ENCODE data around the gene ACSS1.

The ACSS1 gene

GRCh38 chr20:25081730-25082497 is 24.0 kb upstream of the ACSS1 start, which contains the start of gene VSX1:
Gene VSX1, minus strand, starts transcription at chr20:25082141. Its CDS starts 45 bp downstream, at chr20:25082096.
- DNase-seq = no peak
- no peaks in the 10 kb centered on the region for H3K9me3 ChIP-seq (ENCODE audit: severe bottlenecking)
- TF ChIP-seq, protein P1, sequence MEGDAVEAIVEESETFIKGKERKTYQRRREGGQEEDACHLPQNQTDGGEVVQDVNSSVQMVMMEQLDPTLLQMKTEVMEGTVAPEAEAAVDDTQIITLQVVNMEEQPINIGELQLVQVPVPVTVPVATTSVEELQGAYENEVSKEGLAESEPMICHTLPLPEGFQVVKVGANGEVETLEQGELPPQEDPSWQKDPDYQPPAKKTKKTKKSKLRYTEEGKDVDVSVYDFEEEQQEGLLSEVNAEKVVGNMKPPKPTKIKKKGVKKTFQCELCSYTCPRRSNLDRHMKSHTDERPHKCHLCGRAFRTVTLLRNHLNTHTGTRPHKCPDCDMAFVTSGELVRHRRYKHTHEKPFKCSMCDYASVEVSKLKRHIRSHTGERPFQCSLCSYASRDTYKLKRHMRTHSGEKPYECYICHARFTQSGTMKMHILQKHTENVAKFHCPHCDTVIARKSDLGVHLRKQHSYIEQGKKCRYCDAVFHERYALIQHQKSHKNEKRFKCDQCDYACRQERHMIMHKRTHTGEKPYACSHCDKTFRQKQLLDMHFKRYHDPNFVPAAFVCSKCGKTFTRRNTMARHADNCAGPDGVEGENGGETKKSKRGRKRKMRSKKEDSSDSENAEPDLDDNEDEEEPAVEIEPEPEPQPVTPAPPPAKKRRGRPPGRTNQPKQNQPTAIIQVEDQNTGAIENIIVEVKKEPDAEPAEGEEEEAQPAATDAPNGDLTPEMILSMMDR (IDR thresholded peaks at IDR 0.05; ENCODE audit: low read depth, low read length) = no peak
- peak within 1 kb of the TSS; percentile 48 for H3K4me3 ChIP-seq (ENCODE audit: low read depth, low read length)
- H3K36me3 ChIP-seq = no peaks in the 10 kb centered on the region
- no peak within 1 kb of the TSS for H3K27ac ChIP-seq
- H3K27me3 ChIP-seq (ENCODE audit: insufficient read depth, low read depth, severe bottlenecking) = peaks cover 43% of the 10 kb centered on the region

DNA sequence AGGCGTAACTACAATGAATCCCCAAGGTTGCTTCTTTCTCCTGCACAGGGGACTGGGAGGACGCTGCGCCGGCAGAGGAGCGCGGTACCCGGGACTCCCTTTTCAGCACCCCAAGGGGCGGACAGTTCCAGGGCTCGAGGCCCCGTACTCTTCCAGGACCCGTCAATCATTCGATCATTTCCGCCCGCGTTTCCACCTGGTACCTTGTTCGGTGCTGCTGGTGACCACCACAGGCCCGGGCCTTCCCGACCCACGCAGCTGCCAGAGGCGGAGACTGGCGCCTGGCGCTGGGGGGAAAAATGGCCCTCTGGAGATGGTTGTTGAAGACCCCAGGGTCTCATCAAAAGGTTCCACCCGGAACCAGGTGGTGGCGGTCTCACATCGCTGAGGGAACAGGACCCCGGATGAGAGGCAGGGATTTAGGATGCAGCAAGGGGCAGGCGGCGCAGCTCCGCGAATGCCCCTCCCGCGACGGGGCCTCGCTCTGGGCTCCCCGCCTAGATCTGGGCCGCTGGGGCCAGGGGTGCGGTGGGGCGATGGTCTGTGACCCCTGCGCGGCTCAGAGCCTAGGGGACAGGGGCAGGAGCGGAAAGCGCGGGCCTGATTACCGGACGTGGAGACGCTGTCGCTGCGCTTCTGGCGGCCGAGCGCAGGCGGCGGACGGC is 23.3 kb upstream of the ACSS1 start:
- TF ChIP-seq, protein P1 (IDR thresholded peaks at IDR 0.05; ENCODE audit: low read depth, low read length) = peak; percentile 44
- no peaks in the 10 kb centered on the region for H3K36me3 ChIP-seq
- DNase-seq = peak; percentile 36
- H3K27me3 ChIP-seq (ENCODE audit: insufficient read depth, low read depth, severe bottlenecking) = peaks cover 43% of the 10 kb centered on the region
- peak overlapping the region; percentile 38 for H3K4me3 ChIP-seq (ENCODE audit: low read depth, low read length)
- H3K27ac ChIP-seq = no peak overlapping the region
- H3K9me3 ChIP-seq (ENCODE audit: severe bottlenecking) = no peaks in the 10 kb centered on the region

- Histone ChIP-seq H3K9me3 (ENCODE audit: severe bottlenecking) (no peaks in the 10 kb centered on the region), H3K36me3 (no peaks in the 10 kb centered on the region), H3K4me3 (ENCODE audit: low read depth, low read length) (no peak overlapping the region), H3K27ac (no peak overlapping the region), H3K27me3 (ENCODE audit: insufficient read depth, low read depth, severe bottlenecking) (peaks cover 32% of the 10 kb centered on the region)
- TF ChIP-seq, protein P1 (IDR thresholded peaks at IDR 0.05; ENCODE audit: low read depth, low read length) = no peak
- no peak for DNase-seq
Measured at GRCh38 chr20:25079171-25079570, 21.2 kb upstream of the ACSS1 start.

- Histone ChIP-seq H3K27ac (no peak overlapping the region), H3K4me3 (ENCODE audit: low read depth, low read length) (no peak overlapping the region), H3K27me3 (ENCODE audit: insufficient read depth, low read depth, severe bottlenecking) (peaks cover 29% of the 10 kb centered on the region), H3K36me3 (no peaks in the 10 kb centered on the region), H3K9me3 (ENCODE audit: severe bottlenecking) (no peaks in the 10 kb centered on the region)
- TF ChIP-seq, protein P1 (IDR thresholded peaks at IDR 0.05; ENCODE audit: low read depth, low read length) = no peak
- DNase-seq = no peak
Measured at GRCh38 chr20:25078662-25079061, 20.7 kb upstream of the ACSS1 start.

GRCh38 chr20:25077610-25078169 is 19.8 kb upstream of the ACSS1 start:
- Histone ChIP-seq H3K36me3 (no peaks in the 10 kb centered on the region), H3K4me3 (ENCODE audit: low read depth, low read length) (no peak overlapping the region), H3K27ac (no peak overlapping the region), H3K9me3 (ENCODE audit: severe bottlenecking) (no peaks in the 10 kb centered on the region), H3K27me3 (ENCODE audit: insufficient read depth, low read depth, severe bottlenecking) (peaks cover 20% of the 10 kb centered on the region)
- no peak for DNase-seq
- TF ChIP-seq, protein P1 (IDR thresholded peaks at IDR 0.05; ENCODE audit: low read depth, low read length) = no peak

Measured in WERI-Rb-1 (cell line).